ENCODE measurements around the gene SLC12A5.
"Not testable (repeated sequence)": the region's sequence is repeated elsewhere in the genome, so short reads cannot be mapped to it uniquely, and the experiment has no call there.

SLC12A5 gene

GRCh38 chr20:46028772-46029371, at the start of gene SLC12A5:
TSS of gene SLC12A5 (plus strand) at chr20:46029215. CDS start at chr20:46029345, 130 bp downstream.
- DNase-seq: no peak

- DNase-seq: no peak
Measured at GRCh38 chr20:45981261-45981660, 47.8 kb upstream of the SLC12A5 start.

GRCh38 chr20:45983279-45983743, 45.7 kb upstream of the SLC12A5 start:
- no peak for DNase-seq

- DNase-seq: no peak
Measured at GRCh38 chr20:45985573-45985972, 43.4 kb upstream of the SLC12A5 start.

- DNase-seq: no peak
Measured at GRCh38 chr20:45987108-45987780, 41.8 kb upstream of the SLC12A5 start.

GRCh38 chr20:45988830-45989229, 40.2 kb upstream of the SLC12A5 start:
- not testable (repeated sequence) for DNase-seq

GRCh38 chr20:45991616-45992015, 37.4 kb upstream of the SLC12A5 start:
- DNase-seq: no peak

- no peak for DNase-seq
Measured at GRCh38 chr20:45993197-45993951, 35.6 kb upstream of the SLC12A5 start.

GRCh38 chr20:45994761-45995493, 34.1 kb upstream of the SLC12A5 start:
- no peak for DNase-seq

GRCh38 chr20:45995495-45996097, 33.4 kb upstream of the SLC12A5 start:
- DNase-seq: not testable (repeated sequence)

GRCh38 chr20:45997187-45997586, 31.8 kb upstream of the SLC12A5 start:
- DNase-seq: no peak

GRCh38 chr20:45998337-45998736, 30.7 kb upstream of the SLC12A5 start:
- DNase-seq: no peak

- no peak for DNase-seq
Measured at GRCh38 chr20:45998761-45999160, 30.3 kb upstream of the SLC12A5 start.

GRCh38 chr20:45999557-46000261, 29.3 kb upstream of the SLC12A5 start:
- no peak for DNase-seq

- DNase-seq: no peak
Measured at GRCh38 chr20:46000262-46000996, 28.6 kb upstream of the SLC12A5 start.

GRCh38 chr20:46001498-46001897, 27.5 kb upstream of the SLC12A5 start:
- no peak for DNase-seq

- DNase-seq: no peak
Measured at GRCh38 chr20:46002008-46002407, 27.0 kb upstream of the SLC12A5 start.

- no peak for DNase-seq
Measured at GRCh38 chr20:46004187-46004586, 24.8 kb upstream of the SLC12A5 start.

GRCh38 chr20:46004889-46005473, 24.0 kb upstream of the SLC12A5 start:
- DNase-seq: no peak

- no peak for DNase-seq
Measured at GRCh38 chr20:46006022-46006705, 22.9 kb upstream of the SLC12A5 start.

All from amniotic stem cell (primary cell).